K562 (cell line): Measurements from ENCODE around the gene NT5C. TPM values are rescaled to one million over a fixed set of nuclear protein-coding genes. Genes with fewer than 3 reads are reported as not detected.
A peak's percentile ranks its signal among the peaks of the same experiment; 100 is the strongest.

Source experiments
- BRCA1 ChIP-seq, 2 experiments: fragments of 450-650 bp in 1 of 2; sonication (generic) in 1 of 2; formaldehyde crosslinking in 1 of 2; IDR thresholded peaks; 2 replicates each; pipeline versions ENCODE4 v1.5.0 to v1.6.1; 2017 to 2020; ENCODE audit warnings: mild to moderate bottlenecking in 1 of 2, missing genetic modification reagents in 1 of 2
- CHD1 ChIP-seq: fragments of 200-600 bp; sonication (generic); IDR thresholded peaks from one replicate; pipeline ENCODE4 v1.6.1; 2012; ENCODE audit warnings: mild to moderate bottlenecking, moderate library complexity, low read length, inconsistent platforms
- CREBBP ChIP-seq: IDR thresholded peaks from one replicate; pipeline ENCODE4 v1.6.1; 2012; ENCODE audit warnings: low read depth, mild to moderate bottlenecking, control low read depth, inconsistent platforms, low read length
- DDX20 ChIP-seq: fragments of 450-650 bp; IDR thresholded peaks from 2 replicates; pipeline ENCODE4 v1.6.1; 2016; ENCODE audit warnings: missing genetic modification characterization, low read depth, mild to moderate bottlenecking, missing compliant biosample characterization, moderate library complexity
- EP300 ChIP-seq: IDR thresholded peaks from 2 replicates; pipeline ENCODE4 v1.6.1; 2012; ENCODE audit warnings: low read length, improper control_type of control experiment
- HOXB6 ChIP-seq: fragments of 250-450 bp; sonication (Bioruptor Pico); IDR thresholded peaks from 2 replicates; pipeline ENCODE4 v1.5.1; 2022; ENCODE audit warnings: mild to moderate bottlenecking, borderline replicate concordance
- KDM1A ChIP-seq, 2 experiments: fragments of 450-650 bp; IDR thresholded peaks; 2 replicates each; pipeline ENCODE4 v1.6.1; 2016; ENCODE audit warnings: mild to moderate bottlenecking in 2 of 2
- MAFF ChIP-seq: IDR thresholded peaks from 2 replicates; pipeline ENCODE4 v1.6.1; 2012; ENCODE audit warnings: low read length, improper control_type of control experiment
- MCM7 ChIP-seq, 2 experiments: fragments of 450-650 bp; IDR thresholded peaks; 2 replicates each; pipeline ENCODE4 v1.6.1; 2016 to 2018
- MEF2D ChIP-seq: conservative IDR thresholded peaks from 2 replicates; pipeline ENCODE4 v1.6.1; 2016; ENCODE audit warnings: low read depth, missing genetic modification characterization, missing compliant biosample characterization
- NFIC ChIP-seq: fragments of 450-650 bp; IDR thresholded peaks from 2 replicates; pipeline ENCODE4 v1.6.1; 2017; ENCODE audit warnings: mild to moderate bottlenecking, inconsistent platforms
- NFRKB ChIP-seq: fragments of 450-650 bp; IDR thresholded peaks from 2 replicates; pipeline ENCODE4 v1.6.1; 2016; ENCODE audit warnings: low read depth
- PCBP1 ChIP-seq: fragments of 200-400 bp; formaldehyde crosslinking; IDR thresholded peaks from 2 replicates; pipeline ENCODE4 v1.6.1; 2018; ENCODE audit warnings: mild to moderate bottlenecking, low read depth, low read length; ENCODE audit not compliant: poor library complexity, severe bottlenecking
- SAP30 ChIP-seq: fragments of 200-600 bp; sonication (generic); IDR thresholded peaks from 2 replicates; pipeline ENCODE4 v1.6.1; 2012; ENCODE audit warnings: borderline replicate concordance, low read depth, mild to moderate bottlenecking, moderate library complexity, low read length, control low read depth, inconsistent platforms; ENCODE audit not compliant: insufficient read depth, poor library complexity, severe bottlenecking
- TSC22D4 ChIP-seq: fragments of 450-650 bp; IDR thresholded peaks from 2 replicates; pipeline ENCODE4 v1.6.1; 2016; ENCODE audit warnings: missing genetic modification characterization, missing biosample characterization, control low read depth
- XRCC4 ChIP-seq: IDR thresholded peaks from one replicate; pipeline ENCODE4 v1.6.1; 2011; ENCODE audit not compliant: insufficient read depth, insufficient read length; ENCODE audit errors: extremely low read depth
- ZC3H8 ChIP-seq: fragments of 450-650 bp; IDR thresholded peaks from 2 replicates; pipeline ENCODE4 v1.6.1; 2017
- ZNF197 ChIP-seq: fragments of 200-800 bp; sonication (Bioruptor generic); IDR thresholded peaks from 2 replicates; pipeline ENCODE4 v1.6.1; 2016; ENCODE audit warnings: low read depth, missing genetic modification characterization, missing compliant biosample characterization
- ZNF311 ChIP-seq: fragments of 250-450 bp; sonication (Bioruptor Pico); IDR thresholded peaks from 2 replicates; pipeline ENCODE4 v1.4.0; 2020; ENCODE audit warnings: mild to moderate bottlenecking, moderate library complexity
- ZNF668 ChIP-seq: fragments of 250-450 bp; sonication (Bioruptor Pico); IDR thresholded peaks from 2 replicates; pipeline ENCODE4 v1.8.0; 2022; ENCODE audit warnings: mild to moderate bottlenecking, inconsistent platforms
- polyA plus RNA-seq, 8 experiments: library from polyadenylated mRNA; depleted of rRNA in 4 of 8; stranded (reverse) in 5 of 8; unstranded in 3 of 8; fragments of >200 nt; fragmentation: Nextera tagmentation in 2 of 8; fragmentation: Illumina TruSeq in 1 of 8; extraction: Ambion mirVana in 2 of 8; extraction: Trizol in 1 of 8; gene quantifications; 2 replicates each; pipeline versions ENCODE4 v1.2.1 to v1.2.3, GENCODE V29; 2011 to 2014; ENCODE audit warnings: inconsistent platforms in 1 of 8, missing spikeins in 1 of 8
- total RNA-seq, 7 experiments: library from RNA; depleted of rRNA in 6 of 7; stranded (reverse); fragments of >200 nt in 6 of 7; fragmentation: Illumina TruSeq in 2 of 7; extraction: Trizol in 2 of 7; gene quantifications; 2 replicates each; pipeline versions ENCODE4 v1.2.1 to v1.2.3, GENCODE V29; 2011 to 2021; ENCODE audit warnings: low replicate concordance in 1 of 7
- TF ChIP-seq, protein P1 (sequence below): sonication (generic); formaldehyde crosslinking; IDR thresholded peaks from 2 replicates; pipeline ENCODE4 v1.5.0; 2020; ENCODE audit warnings: missing genetic modification reagents
- TF ChIP-seq, protein P2 (sequence below): fragments of 450-650 bp; IDR thresholded peaks from 2 replicates; pipeline ENCODE4 v1.7.1; 2018; ENCODE audit warnings: mild to moderate bottlenecking, low read depth; ENCODE audit not compliant: partially characterized antibody
- TF ChIP-seq, protein P3 (sequence below): fragments of 250-450 bp; sonication (Bioruptor Pico); IDR thresholded peaks from 2 replicates; pipeline ENCODE4 v1.4.0; 2020; ENCODE audit warnings: mild to moderate bottlenecking, moderate library complexity, borderline replicate concordance

NT5C gene
- total and polyA plus RNA-seq, 9 of the 15 experiments (the other 6 are each of a cell fraction or from before 2014, with no cell fraction given), result 2.9 to 205 (median 45.0) TPM

- TF ChIP-seq BRCA1 (IDR thresholded peaks at IDR 0.05) (no peak), BRCA1 (CRISPR knock-in tag; IDR thresholded peaks at IDR 0.05) (no peak), CREBBP (no peak), NFRKB (no peak; the same call in 1 of the 2 replicates), SAP30 (peak; percentile 34), MEF2D (tag) (no peak), ZNF311 (CRISPR knock-in tag) (no peak), XRCC4 (no peak), ZNF668 (peak; percentile 37; the same call in 1 of the 2 replicates), KDM1A (IDR thresholded peaks at IDR 0.05) (no peak), NFIC (0 out of 2 replicates have a peak, but pooled peaks have one; percentile 8), HOXB6 (CRISPR knock-in tag) (no peak), PCBP1 (no peak), MCM7 (IDR thresholded peaks at IDR 0.05) (no peak), CHD1 (no peak), ZC3H8 (no peak), MAFF (no peak), TSC22D4 (tag) (no peak), EP300 (no peak; the same call in 1 of the 2 replicates), DDX20 (tag) (no peak), ZNF197 (CRISPR knock-in tag) (no peak)
- TF ChIP-seq, protein P1, sequence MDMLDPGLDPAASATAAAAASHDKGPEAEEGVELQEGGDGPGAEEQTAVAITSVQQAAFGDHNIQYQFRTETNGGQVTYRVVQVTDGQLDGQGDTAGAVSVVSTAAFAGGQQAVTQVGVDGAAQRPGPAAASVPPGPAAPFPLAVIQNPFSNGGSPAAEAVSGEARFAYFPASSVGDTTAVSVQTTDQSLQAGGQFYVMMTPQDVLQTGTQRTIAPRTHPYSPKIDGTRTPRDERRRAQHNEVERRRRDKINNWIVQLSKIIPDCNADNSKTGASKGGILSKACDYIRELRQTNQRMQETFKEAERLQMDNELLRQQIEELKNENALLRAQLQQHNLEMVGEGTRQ, result no peak
- TF ChIP-seq, protein P2, sequence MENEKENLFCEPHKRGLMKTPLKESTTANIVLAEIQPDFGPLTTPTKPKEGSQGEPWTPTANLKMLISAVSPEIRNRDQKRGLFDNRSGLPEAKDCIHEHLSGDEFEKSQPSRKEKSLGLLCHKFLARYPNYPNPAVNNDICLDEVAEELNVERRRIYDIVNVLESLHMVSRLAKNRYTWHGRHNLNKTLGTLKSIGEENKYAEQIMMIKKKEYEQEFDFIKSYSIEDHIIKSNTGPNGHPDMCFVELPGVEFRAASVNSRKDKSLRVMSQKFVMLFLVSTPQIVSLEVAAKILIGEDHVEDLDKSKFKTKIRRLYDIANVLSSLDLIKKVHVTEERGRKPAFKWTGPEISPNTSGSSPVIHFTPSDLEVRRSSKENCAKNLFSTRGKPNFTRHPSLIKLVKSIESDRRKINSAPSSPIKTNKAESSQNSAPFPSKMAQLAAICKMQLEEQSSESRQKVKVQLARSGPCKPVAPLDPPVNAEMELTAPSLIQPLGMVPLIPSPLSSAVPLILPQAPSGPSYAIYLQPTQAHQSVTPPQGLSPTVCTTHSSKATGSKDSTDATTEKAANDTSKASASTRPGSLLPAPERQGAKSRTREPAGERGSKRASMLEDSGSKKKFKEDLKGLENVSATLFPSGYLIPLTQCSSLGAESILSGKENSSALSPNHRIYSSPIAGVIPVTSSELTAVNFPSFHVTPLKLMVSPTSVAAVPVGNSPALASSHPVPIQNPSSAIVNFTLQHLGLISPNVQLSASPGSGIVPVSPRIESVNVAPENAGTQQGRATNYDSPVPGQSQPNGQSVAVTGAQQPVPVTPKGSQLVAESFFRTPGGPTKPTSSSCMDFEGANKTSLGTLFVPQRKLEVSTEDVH, result peak; percentile 39
- TF ChIP-seq, protein P3, sequence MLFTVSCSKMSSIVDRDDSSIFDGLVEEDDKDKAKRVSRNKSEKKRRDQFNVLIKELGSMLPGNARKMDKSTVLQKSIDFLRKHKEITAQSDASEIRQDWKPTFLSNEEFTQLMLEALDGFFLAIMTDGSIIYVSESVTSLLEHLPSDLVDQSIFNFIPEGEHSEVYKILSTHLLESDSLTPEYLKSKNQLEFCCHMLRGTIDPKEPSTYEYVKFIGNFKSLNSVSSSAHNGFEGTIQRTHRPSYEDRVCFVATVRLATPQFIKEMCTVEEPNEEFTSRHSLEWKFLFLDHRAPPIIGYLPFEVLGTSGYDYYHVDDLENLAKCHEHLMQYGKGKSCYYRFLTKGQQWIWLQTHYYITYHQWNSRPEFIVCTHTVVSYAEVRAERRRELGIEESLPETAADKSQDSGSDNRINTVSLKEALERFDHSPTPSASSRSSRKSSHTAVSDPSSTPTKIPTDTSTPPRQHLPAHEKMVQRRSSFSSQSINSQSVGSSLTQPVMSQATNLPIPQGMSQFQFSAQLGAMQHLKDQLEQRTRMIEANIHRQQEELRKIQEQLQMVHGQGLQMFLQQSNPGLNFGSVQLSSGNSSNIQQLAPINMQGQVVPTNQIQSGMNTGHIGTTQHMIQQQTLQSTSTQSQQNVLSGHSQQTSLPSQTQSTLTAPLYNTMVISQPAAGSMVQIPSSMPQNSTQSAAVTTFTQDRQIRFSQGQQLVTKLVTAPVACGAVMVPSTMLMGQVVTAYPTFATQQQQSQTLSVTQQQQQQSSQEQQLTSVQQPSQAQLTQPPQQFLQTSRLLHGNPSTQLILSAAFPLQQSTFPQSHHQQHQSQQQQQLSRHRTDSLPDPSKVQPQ, result no peak
These were observed 17.6 kb downstream of the NT5C start (continued) for GRCh38 chr17:75113798-75114551.
